ENCODE measurements around the gene MACROH2A1.

The MACROH2A1 gene

DNA sequence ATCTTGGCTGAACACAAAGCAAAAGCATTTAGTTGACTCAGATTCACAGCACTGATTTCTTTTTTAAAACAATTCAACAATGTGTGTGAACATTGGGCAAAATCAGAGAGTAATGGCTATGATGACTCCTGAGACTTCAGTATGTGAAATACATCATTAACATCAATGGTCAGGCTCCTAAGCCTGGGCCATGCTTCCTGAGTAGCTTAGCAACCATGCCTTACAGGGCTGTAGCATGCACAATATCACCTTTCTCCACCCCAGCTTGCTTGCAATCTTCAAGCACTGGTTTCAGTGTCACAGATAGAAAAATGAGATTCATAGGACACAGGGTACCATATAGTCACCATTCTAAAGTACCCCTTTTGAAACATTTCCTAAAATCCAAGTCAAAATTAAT is 41.3 kb downstream of the MACROH2A1 start:
- no peak overlapping the region for H3K4me3 Mint-ChIP-seq
- intact Hi-C loops (cut with micrococcal nuclease): no loop called here
- peaks cover 88% of the 10 kb centered on the region for H3K36me3 Mint-ChIP-seq (ENCODE audit: low read depth)
- no peaks in the 10 kb centered on the region for H3K27me3 Mint-ChIP-seq
- no peaks in the 10 kb centered on the region for H3K9me3 Mint-ChIP-seq
- H3K27ac Mint-ChIP-seq: no peak overlapping the region
- H3K4me1 Mint-ChIP-seq (ENCODE audit: low read depth): peaks cover 39% of the 10 kb centered on the region

DNA sequence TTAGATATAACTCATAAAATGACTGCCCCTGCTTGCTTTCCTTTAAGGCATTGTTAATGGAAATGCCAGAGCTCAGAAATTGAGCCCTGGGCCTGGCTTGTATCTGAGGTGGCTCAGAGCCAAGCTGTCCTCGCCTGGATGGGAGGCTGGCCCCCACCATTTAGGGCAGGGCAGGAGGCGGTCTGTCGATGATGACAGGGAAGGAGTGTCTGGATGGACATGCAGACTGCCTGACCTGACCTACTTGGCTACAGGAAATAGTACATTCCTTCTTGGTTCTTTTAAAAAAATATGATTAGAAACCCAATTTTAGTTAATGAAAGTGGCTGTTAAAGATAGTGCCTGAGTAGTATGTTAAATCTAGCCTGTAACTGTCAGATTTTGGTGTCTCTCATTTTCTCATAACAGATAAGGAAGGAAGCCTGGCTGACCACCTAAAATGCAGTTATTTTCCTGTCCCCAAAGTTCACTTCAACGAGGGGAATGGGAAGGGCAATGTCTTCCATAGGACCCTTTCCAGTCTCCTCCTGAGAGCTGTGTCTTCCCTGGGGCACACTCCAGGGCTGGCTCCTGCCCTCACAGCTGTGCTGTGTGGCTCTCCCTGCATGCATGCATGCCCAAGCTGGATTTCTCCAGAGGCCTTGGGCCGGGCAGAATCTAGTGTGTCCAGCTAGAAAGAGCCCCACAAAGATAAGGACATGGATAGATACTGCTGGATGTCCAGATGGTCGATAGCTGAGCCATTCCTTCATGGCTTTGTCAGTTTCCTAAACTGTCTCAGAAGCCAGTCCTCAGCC is 42.3 kb downstream of the MACROH2A1 start:
- peaks cover 97% of the 10 kb centered on the region for H3K36me3 Mint-ChIP-seq (ENCODE audit: low read depth)
- no peaks in the 10 kb centered on the region for H3K9me3 Mint-ChIP-seq
- peaks cover 39% of the 10 kb centered on the region for H3K4me1 Mint-ChIP-seq (ENCODE audit: low read depth)
- H3K27ac Mint-ChIP-seq: no peak overlapping the region
- intact Hi-C loops (cut with micrococcal nuclease): no loop called here
- H3K27me3 Mint-ChIP-seq: no peaks in the 10 kb centered on the region
- no peak overlapping the region for H3K4me3 Mint-ChIP-seq

GRCh38 chr5:135355169-135355568 is 43.9 kb downstream of the MACROH2A1 start:
- intact Hi-C loops (cut with micrococcal nuclease): no loop called here
- Mint-ChIP-seq H3K27ac (no peak overlapping the region), H3K4me3 (no peak overlapping the region), H3K36me3 (ENCODE audit: low read depth) (peaks cover 99% of the 10 kb centered on the region), H3K4me1 (ENCODE audit: low read depth) (peaks cover 35% of the 10 kb centered on the region), H3K27me3 (no peaks in the 10 kb centered on the region), H3K9me3 (no peaks in the 10 kb centered on the region)

DNA sequence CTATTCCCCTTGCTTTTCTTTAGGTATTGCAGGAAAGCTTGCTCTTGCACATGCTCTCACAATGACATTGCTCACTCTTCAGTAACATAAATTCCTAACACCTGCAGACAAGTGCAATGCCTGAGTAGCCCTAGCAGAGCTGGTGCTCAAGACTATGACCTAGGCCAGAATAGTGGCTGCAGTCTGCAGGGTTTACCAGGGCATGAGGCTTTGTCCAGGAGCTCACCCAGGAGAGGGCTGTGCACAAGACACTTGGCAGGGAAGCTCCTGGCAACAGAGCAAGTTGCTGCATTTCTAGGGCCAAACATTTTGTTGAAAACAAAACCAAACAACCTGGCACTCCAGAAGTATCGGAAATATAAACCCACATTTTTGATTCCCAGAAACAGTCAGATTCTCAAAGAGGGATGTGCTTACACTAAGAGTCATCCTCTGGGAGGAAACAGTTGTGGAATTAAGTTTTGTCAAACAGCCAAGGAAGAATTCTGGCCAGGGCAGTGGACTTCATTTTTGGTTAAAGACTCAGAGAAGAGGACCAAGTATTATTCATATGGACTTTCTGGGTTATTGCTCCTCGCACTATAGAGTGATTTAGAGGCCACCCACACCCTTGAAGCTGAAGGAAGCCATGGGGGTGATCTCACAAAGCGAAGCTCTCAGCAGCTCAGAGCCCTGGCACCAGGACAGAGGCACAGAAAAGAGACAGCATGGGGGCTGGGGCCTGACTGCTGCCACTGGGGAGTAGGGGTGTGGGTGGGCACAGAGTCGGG is 44.9 kb downstream of the MACROH2A1 start:
- no peak overlapping the region for H3K4me3 Mint-ChIP-seq

DNA sequence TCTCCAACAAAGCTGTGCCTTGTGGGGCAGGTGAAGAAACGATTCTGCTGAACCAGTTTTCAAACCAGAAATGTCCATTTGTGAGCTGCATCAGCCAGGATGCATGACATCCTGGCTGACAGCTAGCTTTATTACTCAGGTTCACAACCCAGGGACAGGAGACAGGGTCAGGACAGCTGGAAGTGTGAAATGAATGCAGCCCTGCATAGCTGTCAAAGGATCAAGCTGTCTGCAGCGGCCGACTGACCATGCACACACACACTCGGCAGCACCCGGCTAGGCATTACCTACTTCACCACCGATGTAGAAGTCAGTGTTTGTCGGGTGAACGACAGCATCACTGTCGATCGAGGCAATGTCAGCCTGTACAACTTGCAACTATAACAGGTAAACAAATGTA is 48.5 kb downstream of the MACROH2A1 start:
- Mint-ChIP-seq H3K36me3 (ENCODE audit: low read depth) (peaks cover 98% of the 10 kb centered on the region), H3K27ac (peak overlapping the region; percentile 51), H3K4me3 (no peak overlapping the region), H3K9me3 (no peaks in the 10 kb centered on the region), H3K4me1 (ENCODE audit: low read depth) (peaks cover 34% of the 10 kb centered on the region), H3K27me3 (no peaks in the 10 kb centered on the region)
- intact Hi-C loops (cut with micrococcal nuclease): no loop called here

More for the DNA sequence above, 44.9 kb downstream of the MACROH2A1 start:
- Mint-ChIP-seq H3K9me3 (no peaks in the 10 kb centered on the region), H3K4me1 (ENCODE audit: low read depth) (peaks cover 39% of the 10 kb centered on the region), H3K27ac (peak overlapping the region; percentile 40), H3K27me3 (no peaks in the 10 kb centered on the region), H3K36me3 (ENCODE audit: low read depth) (peaks cover 99% of the 10 kb centered on the region)
- intact Hi-C loops (cut with micrococcal nuclease): no loop called here

DNA sequence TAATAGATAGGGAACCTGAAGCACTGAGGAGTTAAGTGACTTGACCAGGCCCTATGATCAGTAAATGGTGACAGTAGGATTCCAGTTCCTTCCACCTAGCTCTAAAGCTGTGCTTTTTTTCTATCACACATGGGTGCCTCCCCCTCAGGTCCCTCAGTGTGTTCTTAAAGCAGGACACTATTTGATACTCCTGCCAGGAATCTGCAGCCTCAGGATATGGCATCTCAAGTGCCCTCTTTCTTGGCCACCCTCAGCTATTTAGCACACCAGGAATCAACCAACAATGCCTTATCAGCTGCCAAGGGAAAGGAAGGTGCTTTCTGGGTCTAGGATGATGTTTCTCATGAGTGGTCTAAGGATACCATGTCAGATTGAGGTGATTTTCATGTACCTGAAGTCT is 49.1 kb downstream of the MACROH2A1 start:
- Mint-ChIP-seq H3K4me3 (no peak overlapping the region), H3K36me3 (ENCODE audit: low read depth) (peaks cover 98% of the 10 kb centered on the region), H3K27ac (no peak overlapping the region)

GRCh38 chr5:135349451-135349850 is 49.6 kb downstream of the MACROH2A1 start:
- Mint-ChIP-seq H3K27me3 (no peaks in the 10 kb centered on the region), H3K4me1 (ENCODE audit: low read depth) (peaks cover 29% of the 10 kb centered on the region), H3K9me3 (no peaks in the 10 kb centered on the region), H3K36me3 (ENCODE audit: low read depth) (peaks cover 98% of the 10 kb centered on the region), H3K4me3 (no peak overlapping the region), H3K27ac (peak overlapping the region; percentile 43)
- intact Hi-C loops (cut with micrococcal nuclease): no loop called here

More for the DNA sequence above, 49.1 kb downstream of the MACROH2A1 start:
- intact Hi-C loops (cut with micrococcal nuclease): no loop called here
- H3K9me3 Mint-ChIP-seq: no peaks in the 10 kb centered on the region
- no peaks in the 10 kb centered on the region for H3K27me3 Mint-ChIP-seq
- H3K4me1 Mint-ChIP-seq (ENCODE audit: low read depth): peaks cover 29% of the 10 kb centered on the region

- intact Hi-C loops (cut with micrococcal nuclease): no loop called here
- no peaks in the 10 kb centered on the region for H3K9me3 Mint-ChIP-seq
- peaks cover 98% of the 10 kb centered on the region for H3K36me3 Mint-ChIP-seq (ENCODE audit: low read depth)
- H3K27ac Mint-ChIP-seq: peak overlapping the region; percentile 43
- H3K4me3 Mint-ChIP-seq: no peak overlapping the region
- H3K27me3 Mint-ChIP-seq: no peaks in the 10 kb centered on the region
- H3K4me1 Mint-ChIP-seq (ENCODE audit: low read depth): peaks cover 29% of the 10 kb centered on the region
Measured at GRCh38 chr5:135348918-135349317, 50.1 kb downstream of the MACROH2A1 start.

DNA sequence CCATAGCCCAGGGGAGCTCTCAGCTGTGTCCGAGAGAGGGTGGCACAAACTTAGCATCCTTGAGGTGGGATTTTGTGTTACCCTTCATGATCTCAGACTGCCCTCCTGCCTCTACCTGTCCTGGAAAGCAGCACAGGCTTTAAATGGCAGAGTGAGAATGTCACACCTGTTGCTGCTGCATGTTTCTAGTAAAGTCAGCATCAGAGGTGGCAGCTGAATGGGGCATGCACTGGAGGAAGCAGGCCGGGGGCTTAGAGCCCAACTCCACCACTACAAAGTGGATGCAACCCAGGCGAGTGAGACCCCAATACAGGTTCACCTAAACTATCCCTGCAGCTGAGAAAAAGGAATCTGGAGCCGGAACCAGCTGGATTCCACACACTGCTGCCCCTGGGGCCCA is 51.6 kb downstream of the MACROH2A1 start:
- Mint-ChIP-seq H3K4me1 (ENCODE audit: low read depth) (peaks cover 24% of the 10 kb centered on the region), H3K27me3 (no peaks in the 10 kb centered on the region), H3K4me3 (no peak overlapping the region), H3K9me3 (no peaks in the 10 kb centered on the region), H3K27ac (no peak overlapping the region), H3K36me3 (ENCODE audit: low read depth) (peaks cover 98% of the 10 kb centered on the region)
- intact Hi-C loops (cut with micrococcal nuclease): no loop called here

- peaks cover 98% of the 10 kb centered on the region for H3K36me3 Mint-ChIP-seq (ENCODE audit: low read depth)
- no peaks in the 10 kb centered on the region for H3K27me3 Mint-ChIP-seq
- no peak overlapping the region for H3K4me3 Mint-ChIP-seq
- intact Hi-C loops (cut with micrococcal nuclease): no loop called here
- peaks cover 24% of the 10 kb centered on the region for H3K4me1 Mint-ChIP-seq (ENCODE audit: low read depth)
- peak overlapping the region; percentile 32 for H3K27ac Mint-ChIP-seq
- H3K9me3 Mint-ChIP-seq: no peaks in the 10 kb centered on the region
Measured at GRCh38 chr5:135345956-135346731, 52.9 kb downstream of the MACROH2A1 start.

GRCh38 chr5:135344349-135344748 is 54.7 kb downstream of the MACROH2A1 start:
- Mint-ChIP-seq H3K27ac (no peak overlapping the region), H3K36me3 (ENCODE audit: low read depth) (peaks cover 98% of the 10 kb centered on the region), H3K4me3 (no peak overlapping the region), H3K27me3 (no peaks in the 10 kb centered on the region), H3K4me1 (ENCODE audit: low read depth) (peaks cover 11% of the 10 kb centered on the region), H3K9me3 (no peaks in the 10 kb centered on the region)
- intact Hi-C loops (cut with micrococcal nuclease): no loop called here

GRCh38 chr5:135343413-135343812 is 55.6 kb downstream of the MACROH2A1 start:
- Mint-ChIP-seq H3K9me3 (no peaks in the 10 kb centered on the region), H3K27ac (no peak overlapping the region), H3K27me3 (no peaks in the 10 kb centered on the region), H3K36me3 (ENCODE audit: low read depth) (peaks cover 99% of the 10 kb centered on the region), H3K4me1 (ENCODE audit: low read depth) (peaks cover 1% of the 10 kb centered on the region), H3K4me3 (no peak overlapping the region)
- intact Hi-C loops (cut with micrococcal nuclease): no loop called here

- intact Hi-C loops (cut with micrococcal nuclease): no loop called here
- H3K4me3 Mint-ChIP-seq: no peak overlapping the region
- peaks cover 100% of the 10 kb centered on the region for H3K36me3 Mint-ChIP-seq (ENCODE audit: low read depth)
- H3K4me1 Mint-ChIP-seq (ENCODE audit: low read depth): no peaks in the 10 kb centered on the region
- no peaks in the 10 kb centered on the region for H3K27me3 Mint-ChIP-seq
- no peaks in the 10 kb centered on the region for H3K9me3 Mint-ChIP-seq
- H3K27ac Mint-ChIP-seq: no peak overlapping the region
Measured at GRCh38 chr5:135342551-135342875, 56.5 kb downstream of the MACROH2A1 start.
